Stimulated activated CD4-positive, alpha-beta T cell treated with anti-CD3 and anti-CD28 coated beads, Interleukin-1b, Interleukin-23, amount 100 ng/mL, for 48 hours (primary cell): Measurements from ENCODE around the gene TEX9.
A peak's percentile ranks its signal among the peaks of the same experiment; 100 is the strongest.
"Not testable (repeated sequence)": the region's sequence is repeated elsewhere in the genome, so short reads cannot be mapped to it uniquely, and the experiment has no call there.

Experiments used
- DNase-seq: peaks from one replicate; pipeline ENCODE4 v3.0.0-alpha.2; 2020

Gene TEX9

GRCh38 chr15:56365075-56365711 is at the start of gene TEX9:
Gene TEX9, plus strand, starts transcription at chr15:56365426. Its CDS starts 25 bp downstream, at chr15:56365451.
- peak; percentile 80 for DNase-seq

DNA sequence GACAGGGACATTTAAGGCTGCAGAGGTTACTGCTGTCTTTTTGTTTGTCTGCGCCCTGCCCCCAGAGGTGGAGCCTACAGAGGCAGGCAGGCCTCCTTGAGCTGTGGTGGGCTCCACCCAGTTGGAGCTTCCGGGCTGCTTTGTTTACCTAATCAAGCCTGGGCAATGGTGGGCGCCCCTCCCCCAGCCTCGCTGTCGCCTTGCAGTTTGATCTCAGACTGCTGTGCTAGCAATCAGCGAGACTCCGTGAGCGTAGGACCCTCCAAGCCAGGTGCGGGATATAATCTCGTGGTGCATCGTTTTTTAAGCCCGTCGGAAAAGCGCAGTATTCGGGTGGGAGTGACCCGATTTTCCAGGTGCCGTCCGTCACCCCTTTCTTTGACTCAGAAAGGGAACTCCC is 48.7 kb upstream of the TEX9 start:
- not testable (repeated sequence) for DNase-seq

DNA sequence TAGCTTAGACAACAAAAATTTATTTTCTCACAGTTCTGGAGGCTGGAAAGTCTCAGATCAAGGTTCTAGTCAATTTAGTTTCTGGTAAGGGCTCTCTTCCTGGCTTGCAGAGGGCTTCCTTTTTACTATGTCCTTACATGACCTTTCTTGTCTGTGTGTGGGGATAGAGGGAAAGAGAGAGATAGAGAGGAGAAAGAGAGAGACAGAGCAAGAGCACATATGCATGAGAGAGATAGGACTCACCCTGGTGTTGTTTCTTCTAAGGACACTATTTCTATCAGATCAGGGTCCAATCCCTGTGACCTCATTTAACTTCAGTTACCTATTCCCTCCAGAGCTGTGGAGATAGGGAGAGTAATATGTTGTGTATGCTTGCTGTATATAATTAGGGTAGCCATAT is 44.9 kb upstream of the TEX9 start:
- no peak for DNase-seq

DNA sequence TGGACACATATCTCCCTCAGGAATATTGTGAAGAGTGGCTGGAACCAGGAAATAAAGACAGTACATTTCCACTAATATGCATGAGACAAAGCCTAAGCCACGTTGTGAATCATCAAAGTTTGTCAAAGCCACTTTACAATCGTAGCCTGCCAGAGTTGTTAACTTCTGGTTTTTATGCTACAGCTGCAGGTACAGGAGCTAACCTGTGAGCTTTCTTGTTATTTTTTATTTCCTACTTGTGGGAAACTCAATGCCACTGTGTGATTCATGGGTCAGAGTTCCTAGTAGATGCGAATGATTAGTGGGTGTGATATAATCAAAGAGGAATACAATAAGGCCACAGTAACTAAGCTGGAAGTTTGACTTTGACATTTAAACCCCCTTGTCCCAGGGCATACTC is 44.4 kb upstream of the TEX9 start:
- DNase-seq = no peak

- DNase-seq = no peak
Measured at GRCh38 chr15:56322444-56322843, 42.8 kb upstream of the TEX9 start.

GRCh38 chr15:56323435-56323834 is 41.8 kb upstream of the TEX9 start:
- DNase-seq = no peak

GRCh38 chr15:56325186-56325585 is 40.0 kb upstream of the TEX9 start:
- DNase-seq = no peak

GRCh38 chr15:56327721-56328502 is 37.3 kb upstream of the TEX9 start:
- no peak for DNase-seq

GRCh38 chr15:56337084-56337725 is 28.0 kb upstream of the TEX9 start:
- DNase-seq = no peak

GRCh38 chr15:56339594-56339993 is 25.6 kb upstream of the TEX9 start:
- no peak for DNase-seq

- DNase-seq = no peak
Measured at GRCh38 chr15:56341201-56341600, 24.0 kb upstream of the TEX9 start.

DNA sequence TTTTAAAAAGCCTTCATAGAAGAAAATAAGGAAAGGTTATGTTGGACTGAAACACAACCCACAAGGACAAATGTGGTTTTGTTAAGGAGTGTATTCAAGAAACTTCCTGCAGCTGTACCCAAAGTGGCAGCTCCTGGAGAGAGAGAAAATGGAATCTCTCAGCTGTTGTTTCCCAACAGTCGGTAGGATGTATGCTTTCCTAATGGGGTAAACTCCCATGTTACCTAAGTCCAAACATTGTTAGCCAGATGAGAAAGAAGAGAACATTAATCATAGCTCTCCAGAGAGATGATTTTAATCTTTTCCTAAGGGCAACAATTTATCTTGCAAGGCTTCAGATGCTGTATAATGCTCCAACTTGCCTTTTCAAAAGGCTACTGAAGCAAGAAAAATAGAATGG is 22.6 kb upstream of the TEX9 start:
- DNase-seq = no peak

GRCh38 chr15:56343879-56344278 is 21.3 kb upstream of the TEX9 start:
- no peak for DNase-seq

GRCh38 chr15:56344336-56344735 is 20.9 kb upstream of the TEX9 start:
- no peak for DNase-seq

DNA sequence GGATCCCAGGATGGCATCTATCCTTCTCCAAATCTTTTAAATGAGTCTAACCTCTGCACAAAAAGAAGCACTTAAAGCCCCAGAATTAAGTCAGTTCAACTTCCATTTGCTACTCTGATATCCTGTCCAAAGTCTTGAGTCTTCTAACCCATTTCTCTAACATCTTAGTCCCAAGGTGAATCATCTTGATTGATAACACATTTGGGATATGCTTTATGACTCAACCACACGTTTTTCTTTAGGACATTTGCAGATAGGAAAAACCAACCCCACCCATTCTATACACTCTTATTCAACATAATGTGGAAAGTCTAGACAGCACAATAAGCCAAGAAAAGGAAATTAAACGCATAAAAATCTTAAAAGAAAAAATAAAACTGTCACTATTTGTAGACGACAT is 18.8 kb upstream of the TEX9 start:
- no peak for DNase-seq

DNA sequence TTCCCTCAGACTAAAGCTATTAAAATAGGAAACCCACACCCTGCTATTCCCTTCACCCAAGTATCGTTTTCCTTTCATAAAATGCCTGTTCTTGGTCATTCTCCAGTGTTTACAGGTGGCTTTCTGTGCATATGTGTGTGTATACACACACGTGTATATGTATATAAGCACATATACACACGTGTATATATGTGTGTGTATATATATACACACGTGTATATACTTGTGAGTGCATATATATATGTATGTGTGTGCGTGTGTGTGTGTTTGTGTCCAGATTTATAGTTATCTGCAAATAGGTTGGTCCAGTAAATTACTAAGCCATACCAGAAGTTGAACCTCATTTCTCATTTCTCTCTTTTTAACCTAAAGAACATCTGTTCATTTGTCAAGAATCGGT is 15.7 kb upstream of the TEX9 start:
- no peak for DNase-seq

DNA sequence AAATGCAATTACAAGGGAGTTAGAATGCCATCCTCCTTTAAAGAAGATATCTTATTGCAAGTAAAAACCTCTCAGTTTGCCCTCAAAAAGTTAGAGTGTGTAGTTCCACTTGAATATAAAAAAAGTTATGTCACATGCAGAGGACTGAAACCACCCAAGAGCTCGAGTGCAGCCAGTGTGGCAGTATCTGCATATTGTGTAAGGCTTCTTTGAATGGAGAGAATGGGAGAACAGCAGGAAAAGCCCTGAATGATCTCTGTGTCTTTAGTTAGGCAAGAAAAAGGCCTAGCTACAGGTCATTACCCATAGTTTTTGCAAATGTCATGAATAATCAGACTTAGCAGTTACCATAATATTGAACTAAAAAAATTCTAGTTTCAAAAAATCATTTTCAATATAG is 13.9 kb upstream of the TEX9 start:
- DNase-seq = no peak

DNA sequence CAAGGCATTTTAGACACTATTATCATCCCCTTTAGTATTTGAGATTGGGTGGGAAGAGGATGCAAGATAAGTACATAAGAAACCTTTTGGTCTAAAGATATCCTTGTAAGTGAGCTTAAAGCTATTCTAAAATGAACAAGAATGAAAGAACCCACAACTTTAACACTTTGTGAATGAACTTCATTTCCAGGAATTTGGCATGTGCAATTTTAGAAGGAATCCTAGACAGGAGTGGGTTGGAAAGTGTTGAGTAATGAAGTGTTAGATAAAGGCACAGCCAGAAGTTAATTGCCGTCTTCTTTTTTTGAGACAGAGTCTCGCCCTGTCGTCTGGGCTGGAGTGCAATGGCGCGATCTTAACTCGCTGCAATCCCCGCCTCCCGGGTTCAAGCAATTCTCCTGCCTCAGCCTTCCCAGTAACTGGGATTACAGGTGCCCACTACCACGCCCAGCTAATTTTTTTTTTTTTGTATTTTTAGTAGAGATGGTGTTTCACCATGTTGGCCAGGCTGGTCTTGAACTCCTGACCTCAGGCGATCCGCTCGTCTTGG is 13.2 kb upstream of the TEX9 start:
- no peak for DNase-seq

DNA sequence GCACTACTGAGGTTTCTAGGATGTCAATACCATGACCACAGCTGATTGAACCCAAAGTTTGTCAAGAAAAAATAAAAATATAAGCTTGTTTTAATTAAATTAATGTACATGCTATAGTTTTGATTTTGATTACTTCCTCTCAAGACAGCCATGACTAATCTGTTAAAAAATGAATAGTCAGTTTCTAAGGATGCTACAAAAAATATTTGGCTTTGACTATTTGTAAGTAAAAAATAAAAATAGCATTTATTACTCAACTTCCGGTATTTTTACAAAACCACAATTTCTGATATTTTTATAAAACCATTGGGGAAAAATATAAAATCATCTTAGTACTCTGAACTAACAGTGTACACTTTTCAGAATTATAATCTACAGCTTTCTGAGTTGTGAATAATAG is 12.1 kb upstream of the TEX9 start:
- no peak for DNase-seq

DNA sequence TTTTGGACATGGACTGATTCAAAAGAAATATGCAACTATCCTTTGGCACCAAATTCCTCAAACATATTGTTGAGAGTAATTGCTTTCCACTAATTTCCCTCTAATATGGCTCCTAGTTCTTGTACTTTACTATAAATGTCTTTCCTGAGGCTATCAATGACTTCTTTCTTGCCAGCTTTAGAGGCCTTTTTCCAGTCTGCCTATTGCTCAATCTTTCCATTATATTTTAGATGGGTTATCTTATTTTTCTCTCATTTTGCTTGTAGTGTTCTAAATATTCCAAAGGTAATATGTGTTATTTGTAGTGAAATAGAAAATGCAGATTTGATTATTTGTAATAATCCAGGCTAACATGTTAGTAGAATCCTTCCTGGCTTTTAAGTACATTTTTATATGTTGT is 11.5 kb upstream of the TEX9 start:
- DNase-seq = no peak

DNA sequence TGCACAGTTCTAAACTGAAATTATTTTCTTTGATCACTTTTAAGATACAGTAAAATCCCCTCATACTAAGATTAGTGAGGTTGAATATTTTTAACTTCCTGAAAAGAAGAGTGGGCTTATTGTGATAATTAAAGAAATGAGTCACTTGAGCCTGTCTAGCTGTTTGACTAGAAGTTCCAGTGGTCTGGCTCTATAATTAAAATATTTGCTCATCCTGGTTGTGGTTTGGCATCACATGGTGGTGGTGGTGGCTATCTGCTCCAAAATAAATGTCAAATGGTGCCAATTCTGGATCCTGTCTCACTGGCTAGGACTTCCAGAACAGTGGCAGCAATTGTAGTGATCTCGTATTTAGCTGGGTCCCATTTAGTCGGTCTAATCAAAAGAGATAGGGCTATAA is 8.6 kb upstream of the TEX9 start:
- DNase-seq = no peak

GRCh38 chr15:56358604-56359003 is 6.6 kb upstream of the TEX9 start:
- DNase-seq = no peak

GRCh38 chr15:56361987-56362386 is 3.2 kb upstream of the TEX9 start:
- DNase-seq = no peak

GRCh38 chr15:56366211-56366610 is 985 bp downstream of the TEX9 start:
- no peak for DNase-seq
